ENCODE data around the gene PNLIP.

DNA sequence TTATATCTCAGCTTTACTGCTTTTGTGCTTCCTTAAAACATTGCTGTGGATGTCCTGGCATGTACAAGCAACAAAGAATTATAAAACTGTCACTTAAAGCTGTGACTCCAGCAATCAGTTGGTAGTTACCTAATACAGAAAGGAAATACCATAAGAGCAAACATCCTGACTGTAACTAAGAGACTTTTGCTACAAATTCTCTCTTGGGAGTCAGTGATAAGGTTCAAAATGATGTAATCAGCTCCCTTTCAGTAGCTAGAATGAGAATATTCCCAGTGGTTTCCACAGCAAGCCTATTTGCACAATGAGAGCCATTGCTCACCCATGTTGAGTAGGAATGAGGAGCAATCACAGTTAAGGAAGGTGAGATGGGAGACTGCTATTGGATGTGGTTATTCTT is 52.6 kb downstream of the PNLIP start:
- TF ChIP-seq, protein P1, sequence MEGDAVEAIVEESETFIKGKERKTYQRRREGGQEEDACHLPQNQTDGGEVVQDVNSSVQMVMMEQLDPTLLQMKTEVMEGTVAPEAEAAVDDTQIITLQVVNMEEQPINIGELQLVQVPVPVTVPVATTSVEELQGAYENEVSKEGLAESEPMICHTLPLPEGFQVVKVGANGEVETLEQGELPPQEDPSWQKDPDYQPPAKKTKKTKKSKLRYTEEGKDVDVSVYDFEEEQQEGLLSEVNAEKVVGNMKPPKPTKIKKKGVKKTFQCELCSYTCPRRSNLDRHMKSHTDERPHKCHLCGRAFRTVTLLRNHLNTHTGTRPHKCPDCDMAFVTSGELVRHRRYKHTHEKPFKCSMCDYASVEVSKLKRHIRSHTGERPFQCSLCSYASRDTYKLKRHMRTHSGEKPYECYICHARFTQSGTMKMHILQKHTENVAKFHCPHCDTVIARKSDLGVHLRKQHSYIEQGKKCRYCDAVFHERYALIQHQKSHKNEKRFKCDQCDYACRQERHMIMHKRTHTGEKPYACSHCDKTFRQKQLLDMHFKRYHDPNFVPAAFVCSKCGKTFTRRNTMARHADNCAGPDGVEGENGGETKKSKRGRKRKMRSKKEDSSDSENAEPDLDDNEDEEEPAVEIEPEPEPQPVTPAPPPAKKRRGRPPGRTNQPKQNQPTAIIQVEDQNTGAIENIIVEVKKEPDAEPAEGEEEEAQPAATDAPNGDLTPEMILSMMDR (IDR thresholded peaks at IDR 0.05): no peak
- no peak for TF ChIP-seq POLR2AphosphoS5 (IDR thresholded peaks at IDR 0.05)
- TF ChIP-seq POLR2A (IDR thresholded peaks at IDR 0.05): no peak
- TF ChIP-seq EP300 (IDR thresholded peaks at IDR 0.05): no peak
